ENCODE data around the gene ZNF30. TPM values are rescaled to one million over a fixed set of nuclear protein-coding genes. Genes with fewer than 3 reads are reported as not detected.
A peak's percentile ranks its signal among the peaks of the same experiment; 100 is the strongest.
"Not testable (repeated sequence)": the region's sequence is repeated elsewhere in the genome, so short reads cannot be mapped to it uniquely, and the experiment has no call there.

The ZNF30 gene
- total and polyA plus RNA-seq, 2 experiments from 2014 or later: 2.2 TPM

DNA sequence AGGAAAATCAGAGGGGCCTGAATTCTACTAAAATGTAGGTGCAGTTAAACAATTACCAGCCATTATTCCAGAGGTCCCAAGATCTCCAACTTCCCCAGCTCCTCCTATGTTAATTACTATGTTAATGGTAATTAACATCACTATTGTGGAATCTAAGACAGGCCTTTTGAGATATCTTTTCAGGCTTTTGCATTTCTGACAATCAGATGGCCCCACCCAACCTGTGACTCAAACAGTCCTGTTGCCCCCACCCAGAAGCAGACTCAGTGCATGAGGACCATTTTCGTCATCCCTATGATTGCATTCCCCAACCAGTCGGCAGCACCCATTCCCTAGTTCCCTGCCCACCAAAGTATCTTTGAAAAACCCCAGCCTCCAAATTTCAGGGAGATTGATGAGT is 8.5 kb upstream of the ZNF30 start:
- H3K4me3 ChIP-seq: no peak overlapping the region
- H3K9me3 ChIP-seq (ENCODE audit: low read depth): no peaks in the 10 kb centered on the region
- H3K9ac ChIP-seq: no peak overlapping the region
- no peaks in the 10 kb centered on the region for H3K27me3 ChIP-seq (replicated peaks; ENCODE audit: insufficient read depth)
- WGBS, 2 experiments (ENCODE audit: low coverage in 1 of 2, low lambda C conversion rate in 2 of 2, missing lambda C conversion rate in 2 of 2): 24 to 31% methylated on average over 2 of the region's 2 CpGs
- in situ Hi-C loops (cut with MboI): no loop called here
- H2AFZ ChIP-seq: no peak overlapping the region
- H4K20me1 ChIP-seq (ENCODE audit: insufficient read depth): no peaks in the 10 kb centered on the region
- H3F3A ChIP-seq (ENCODE audit: insufficient read depth): no peaks in the 10 kb centered on the region
- no peak overlapping the region for H3K27ac ChIP-seq
- DNase-seq: no peak
- no peaks in the 10 kb centered on the region for H3K36me3 ChIP-seq (ENCODE audit: low read depth)
- no peaks in the 10 kb centered on the region for H3K4me1 ChIP-seq (ENCODE audit: insufficient read depth)
- H3K4me2 ChIP-seq (ENCODE audit: unreplicated experiment): no peak overlapping the region
- TF ChIP-seq EZH2phosphoT487 (IDR thresholded peaks at IDR 0.05; ENCODE audit: insufficient read depth, low read depth) (no peak), EZH2 (IDR thresholded peaks at IDR 0.05; ENCODE audit: insufficient read depth, poor library complexity, severe bottlenecking) (no peak)
- no peaks in the 10 kb centered on the region for H3K9me2 ChIP-seq (ENCODE audit: insufficient read depth)
- no peaks in the 10 kb centered on the region for H3K79me2 ChIP-seq (ENCODE audit: insufficient read depth)

DNA sequence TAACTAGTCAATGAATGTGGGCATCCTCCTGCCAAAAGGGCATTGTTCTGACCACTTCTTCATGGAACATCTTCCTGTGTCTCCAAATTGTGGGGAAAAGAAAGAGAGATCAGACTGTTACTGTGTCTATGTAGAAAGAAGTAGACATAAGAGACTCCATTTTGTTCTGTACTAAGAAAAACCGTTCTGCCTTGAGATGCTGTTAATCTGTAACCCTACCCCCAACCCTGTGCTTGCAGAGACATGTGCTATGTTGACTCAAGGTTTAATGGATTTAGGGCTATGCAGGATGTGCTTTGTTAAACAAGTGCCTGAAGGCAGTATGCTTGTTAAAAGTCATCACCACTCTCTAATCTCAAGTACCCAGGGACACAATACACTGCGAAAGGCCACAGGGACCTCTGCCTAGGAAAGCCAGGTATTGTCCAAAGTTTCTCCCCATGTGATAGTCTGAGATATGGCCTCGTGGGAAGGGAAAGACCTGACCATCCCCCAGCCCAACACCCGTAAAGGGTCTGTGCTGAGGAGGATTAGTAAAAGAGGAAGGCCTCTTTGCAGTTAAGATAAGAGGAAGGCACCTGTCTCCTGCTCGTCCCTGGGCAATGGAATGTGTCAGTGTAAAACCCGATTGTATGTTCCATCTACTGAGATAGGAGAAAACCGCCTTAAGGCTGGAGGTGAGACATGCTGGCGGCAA is 6.5 kb upstream of the ZNF30 start:
- H2AFZ ChIP-seq; in situ Hi-C loops (cut with MboI); H3K27ac ChIP-seq; H4K20me1 ChIP-seq (ENCODE audit: insufficient read depth); H3K9ac ChIP-seq; H3K4me2 ChIP-seq (ENCODE audit: unreplicated experiment); H3K79me2 ChIP-seq (ENCODE audit: insufficient read depth); H3K4me1 ChIP-seq (ENCODE audit: insufficient read depth); H3K27me3 ChIP-seq (replicated peaks; ENCODE audit: insufficient read depth); H3K4me3 ChIP-seq; H3F3A ChIP-seq (ENCODE audit: insufficient read depth); DNase-seq; H3K36me3 ChIP-seq (ENCODE audit: low read depth); H3K9me2 ChIP-seq (ENCODE audit: insufficient read depth); H3K9me3 ChIP-seq (ENCODE audit: low read depth): not testable (repeated sequence)
- 32 to 37% methylated on average over 8 of the region's 8 CpGs for WGBS, 2 experiments (ENCODE audit: low coverage in 1 of 2, low lambda C conversion rate in 2 of 2, missing lambda C conversion rate in 2 of 2)

GRCh38 chr19:34925278-34925855 is 1.3 kb upstream of the ZNF30 start:
- no peaks in the 10 kb centered on the region for H3K9me2 ChIP-seq (ENCODE audit: insufficient read depth)
- peaks cover 6% of the 10 kb centered on the region; the same call in 1 of the 2 replicates for H3K4me1 ChIP-seq (ENCODE audit: insufficient read depth)
- H3F3A ChIP-seq (ENCODE audit: insufficient read depth): peaks cover 11% of the 10 kb centered on the region; the same call in 1 of the 2 replicates
- no peak overlapping the region for H3K4me2 ChIP-seq (ENCODE audit: unreplicated experiment)
- peaks cover 15% of the 10 kb centered on the region for H3K79me2 ChIP-seq (ENCODE audit: insufficient read depth)
- TF ChIP-seq EZH2phosphoT487 (IDR thresholded peaks at IDR 0.05; ENCODE audit: insufficient read depth, low read depth) (no peak), EZH2 (IDR thresholded peaks at IDR 0.05; ENCODE audit: insufficient read depth, poor library complexity, severe bottlenecking) (no peak)
- no peak overlapping the region for H3K27ac ChIP-seq
- 73 to 83% methylated on average over 11 to 15 of the region's 15 CpGs for WGBS, 2 experiments (ENCODE audit: low coverage in 1 of 2, low lambda C conversion rate in 2 of 2, missing lambda C conversion rate in 2 of 2)
- H3K36me3 ChIP-seq (ENCODE audit: low read depth): no peaks in the 10 kb centered on the region
- no peak overlapping the region for H3K4me3 ChIP-seq
- no peaks in the 10 kb centered on the region for H3K27me3 ChIP-seq (replicated peaks; ENCODE audit: insufficient read depth)
- H4K20me1 ChIP-seq (ENCODE audit: insufficient read depth): no peaks in the 10 kb centered on the region
- in situ Hi-C loops (cut with MboI): no loop called here
- no peak overlapping the region for H2AFZ ChIP-seq
- H3K9me3 ChIP-seq (ENCODE audit: low read depth): no peaks in the 10 kb centered on the region
- H3K9ac ChIP-seq: no peak overlapping the region
- no peak for DNase-seq

- no peaks in the 10 kb centered on the region for H3K9me3 ChIP-seq (ENCODE audit: low read depth)
- H3K9ac ChIP-seq: peak overlapping the region; percentile 76; the same call in 1 of the 2 replicates
- peaks cover 11% of the 10 kb centered on the region; the same call in 1 of the 2 replicates for H3F3A ChIP-seq (ENCODE audit: insufficient read depth)
- no peaks in the 10 kb centered on the region for H3K36me3 ChIP-seq (ENCODE audit: low read depth)
- in situ Hi-C loops (cut with MboI): no loop called here
- 0 out of 2 replicates have a peak overlapping the region, but pooled peaks have one; percentile 52 for H3K27ac ChIP-seq
- H3K9me2 ChIP-seq (ENCODE audit: insufficient read depth): no peaks in the 10 kb centered on the region
- H3K4me1 ChIP-seq (ENCODE audit: insufficient read depth): peaks cover 6% of the 10 kb centered on the region; the same call in 1 of the 2 replicates
- H4K20me1 ChIP-seq (ENCODE audit: insufficient read depth): no peaks in the 10 kb centered on the region
- peak overlapping the region; percentile 86 for H3K4me3 ChIP-seq
- 51 to 52% methylated on average over 3 of the region's 3 CpGs for WGBS, 2 experiments (ENCODE audit: low coverage in 1 of 2, low lambda C conversion rate in 2 of 2, missing lambda C conversion rate in 2 of 2)
- H3K79me2 ChIP-seq (ENCODE audit: insufficient read depth): peaks cover 15% of the 10 kb centered on the region
- H3K4me2 ChIP-seq (ENCODE audit: unreplicated experiment): peak overlapping the region; percentile 97
- H2AFZ ChIP-seq: peak overlapping the region; percentile 97
- no peaks in the 10 kb centered on the region for H3K27me3 ChIP-seq (replicated peaks; ENCODE audit: insufficient read depth)
- DNase-seq: no peak
- TF ChIP-seq EZH2 (IDR thresholded peaks at IDR 0.05; ENCODE audit: insufficient read depth, poor library complexity, severe bottlenecking) (no peak), EZH2phosphoT487 (IDR thresholded peaks at IDR 0.05; ENCODE audit: insufficient read depth, low read depth) (no peak)
Measured at GRCh38 chr19:34926361-34926684, 380 bp upstream of the ZNF30 start.

Measured in GM23248 (cell line).